Neural crest cell (in vitro differentiated cells): ENCODE measurements around the gene FIBCD1. TPM values are rescaled to one million over a fixed set of nuclear protein-coding genes. Genes with fewer than 3 reads are reported as not detected.

Experiments
- DNase-seq: peaks from one replicate; pipeline ENCODE4 v3.0.0; 2021; ENCODE audit warnings: low read depth, mixed read lengths, low spot score
- H3K27ac Mint-ChIP-seq: one replicate; pipeline ENCODE4 v1.8.0; 2021; ENCODE audit warnings: mild to moderate bottlenecking, mixed read lengths; ENCODE audit not compliant: unreplicated experiment
- H3K27me3 Mint-ChIP-seq: 2 replicates; pipeline ENCODE4 v1.8.0; 2021; ENCODE audit warnings: low read depth, mild to moderate bottlenecking, mixed read lengths
- H3K36me3 Mint-ChIP-seq: 2 replicates; pipeline ENCODE4 v1.8.0; 2021; ENCODE audit warnings: low read depth, mild to moderate bottlenecking, mixed read lengths
- H3K4me1 Mint-ChIP-seq: 2 replicates; pipeline ENCODE4 v1.8.0; 2021; ENCODE audit warnings: mixed read lengths
- H3K4me3 Mint-ChIP-seq: one replicate; pipeline ENCODE4 v1.8.0; 2021; ENCODE audit warnings: mild to moderate bottlenecking, mixed read lengths
- H3K9me3 Mint-ChIP-seq: 2 replicates; pipeline ENCODE4 v1.8.0; 2021; ENCODE audit warnings: mixed read lengths
- CTCF ChIP-seq: fragments of 200-600 bp; sonication (generic); conservative IDR thresholded peaks from 2 replicates; pipeline ENCODE4 v1.5.0; 2021; ENCODE audit warnings: antibody characterized with exemption, mild to moderate bottlenecking
- total RNA-seq: library from RNA; stranded (reverse); gene quantifications from 2 replicates; pipeline ENCODE4 v1.2.1, GENCODE V29; 2021

The FIBCD1 gene
- total RNA-seq, 1 donor from 2014 or later: 0.23 TPM

GRCh38 chr9:130897848-130898551 is 41.0 kb downstream of the FIBCD1 start:
- TF ChIP-seq CTCF: no peak
- Mint-ChIP-seq H3K27ac (no peak overlapping the region), H3K27me3 (peaks cover 4% of the 10 kb centered on the region), H3K9me3 (no peaks in the 10 kb centered on the region), H3K4me1 (peaks cover 10% of the 10 kb centered on the region), H3K36me3 (no peaks in the 10 kb centered on the region), H3K4me3 (no peak overlapping the region)
- no peak for DNase-seq

GRCh38 chr9:130897105-130897751 is 41.8 kb downstream of the FIBCD1 start:
- no peak for TF ChIP-seq CTCF
- H3K27ac Mint-ChIP-seq: no peak overlapping the region
- peaks cover 15% of the 10 kb centered on the region for H3K4me1 Mint-ChIP-seq
- H3K36me3 Mint-ChIP-seq: no peaks in the 10 kb centered on the region
- DNase-seq: no peak
- peak overlapping the region; percentile 23 for H3K4me3 Mint-ChIP-seq
- peaks cover 4% of the 10 kb centered on the region for H3K27me3 Mint-ChIP-seq
- no peaks in the 10 kb centered on the region for H3K9me3 Mint-ChIP-seq

- H3K9me3 Mint-ChIP-seq: no peaks in the 10 kb centered on the region
- H3K36me3 Mint-ChIP-seq: no peaks in the 10 kb centered on the region
- no peak for DNase-seq
- peaks cover 24% of the 10 kb centered on the region for H3K4me1 Mint-ChIP-seq
- TF ChIP-seq CTCF: no peak
- H3K4me3 Mint-ChIP-seq: peak within 1 kb of the TSS; percentile 62
- peak within 1 kb of the TSS; percentile 16 for H3K27ac Mint-ChIP-seq
- peaks cover 4% of the 10 kb centered on the region for H3K27me3 Mint-ChIP-seq
These were observed 42.6 kb downstream of the FIBCD1 start, which contains the start of gene QRFP for GRCh38 chr9:130896233-130897014. Gene QRFP, minus strand, starts transcription at chr9:130896812. Its CDS starts 2,974 bp downstream, at chr9:130893838.

- H3K9me3 Mint-ChIP-seq: no peaks in the 10 kb centered on the region
- H3K27ac Mint-ChIP-seq: peak overlapping the region; percentile 16
- H3K4me3 Mint-ChIP-seq: peak overlapping the region; percentile 62
- DNase-seq: no peak
- TF ChIP-seq CTCF: no peak
- peaks cover 31% of the 10 kb centered on the region for H3K4me1 Mint-ChIP-seq
- peaks cover 4% of the 10 kb centered on the region for H3K27me3 Mint-ChIP-seq
- no peaks in the 10 kb centered on the region for H3K36me3 Mint-ChIP-seq
These were observed 43.4 kb downstream of the FIBCD1 start for GRCh38 chr9:130895481-130896232.

GRCh38 chr9:130895038-130895437 is 44.0 kb downstream of the FIBCD1 start:
- Mint-ChIP-seq H3K27ac (no peak overlapping the region), H3K9me3 (no peaks in the 10 kb centered on the region), H3K4me3 (peak overlapping the region; percentile 31), H3K36me3 (no peaks in the 10 kb centered on the region), H3K4me1 (peaks cover 32% of the 10 kb centered on the region), H3K27me3 (peaks cover 4% of the 10 kb centered on the region)
- DNase-seq: no peak
- TF ChIP-seq CTCF: no peak
